Inflammatory macrophage (primary cell): Measurements from ENCODE around the gene PAIP2.
A peak's percentile ranks its signal among the peaks of the same experiment; 100 is the strongest.
"Not testable (repeated sequence)": the region's sequence is repeated elsewhere in the genome, so short reads cannot be mapped to it uniquely, and the experiment has no call there.

Experiments used
- DNase-seq, 2 donors: peaks; one replicate each; pipeline ENCODE4 v3.0.0-alpha.2; 2020 to 2022

The PAIP2 gene

GRCh38 chr5:139392678-139393496 is 51.2 kb downstream of the PAIP2 start:
- DNase-seq, result peak; percentile 53 to 56

GRCh38 chr5:139393497-139394122 is 52.0 kb downstream of the PAIP2 start:
- DNase-seq, result no peak

GRCh38 chr5:139394123-139394653 is 52.5 kb downstream of the PAIP2 start:
- DNase-seq, result no peak

- DNase-seq, result no peak
These were observed 53.3 kb downstream of the PAIP2 start, which contains the start of gene PROB1 for GRCh38 chr5:139394654-139395566. Gene PROB1 (minus strand): TSS chr5:139395104. CDS start chr5:139395081, 23 bp downstream.

- DNase-seq, result no peak
These were observed 54.4 kb downstream of the PAIP2 start for GRCh38 chr5:139395844-139396640.

GRCh38 chr5:139396691-139397090 is 55.0 kb downstream of the PAIP2 start:
- DNase-seq, result no peak

- DNase-seq, result no peak
These were observed 56.3 kb downstream of the PAIP2 start for GRCh38 chr5:139397921-139398320.

GRCh38 chr5:139399501-139400121 is 58.0 kb downstream of the PAIP2 start:
- DNase-seq, result no peak

GRCh38 chr5:139401546-139401945 is 59.9 kb downstream of the PAIP2 start:
- DNase-seq, result no peak

GRCh38 chr5:139402561-139403158 is 61.0 kb downstream of the PAIP2 start:
- peak in 1 of 2 donors; percentile 28 for DNase-seq

GRCh38 chr5:139403418-139403786 is 61.7 kb downstream of the PAIP2 start:
- DNase-seq, result no peak

- peak; percentile 97 to 98 for DNase-seq
These were observed 62.3 kb downstream of the PAIP2 start, which contains the start of gene SPATA24 for GRCh38 chr5:139403787-139404483. Gene SPATA24 (minus strand): TSS chr5:139404089. CDS start chr5:139404060, 29 bp downstream.

- DNase-seq, result no peak
These were observed 62.8 kb downstream of the PAIP2 start for GRCh38 chr5:139404484-139404840.

- DNase-seq, result no peak
These were observed 65.3 kb downstream of the PAIP2 start for GRCh38 chr5:139406963-139407362.

GRCh38 chr5:139407517-139407916 is 65.9 kb downstream of the PAIP2 start:
- no peak for DNase-seq

GRCh38 chr5:139408191-139408590 is 66.5 kb downstream of the PAIP2 start:
- DNase-seq, result no peak

- DNase-seq, result not testable (repeated sequence)
These were observed 67.5 kb downstream of the PAIP2 start for GRCh38 chr5:139409116-139409515.

GRCh38 chr5:139410121-139410992 is 68.7 kb downstream of the PAIP2 start:
- no peak for DNase-seq
